NCI-H82 treated with DMSO at 0.1 percent for 48 hours (cell line): ENCODE results near the gene KCNIP4.

ENCODE experiments used
- DNase-seq: peaks from one replicate; lab custom pipeline; 2025; ENCODE audit not compliant: unreplicated experiment; lab: John Stamatoyannopoulos, UW

KCNIP4 gene

GRCh38 chr4:21605006-21605405 lies 343.6 kb downstream of the KCNIP4 start:
- no peak for DNase-seq

GRCh38 chr4:21596521-21596920 lies 352.1 kb downstream of the KCNIP4 start:
- no peak for DNase-seq

DNA sequence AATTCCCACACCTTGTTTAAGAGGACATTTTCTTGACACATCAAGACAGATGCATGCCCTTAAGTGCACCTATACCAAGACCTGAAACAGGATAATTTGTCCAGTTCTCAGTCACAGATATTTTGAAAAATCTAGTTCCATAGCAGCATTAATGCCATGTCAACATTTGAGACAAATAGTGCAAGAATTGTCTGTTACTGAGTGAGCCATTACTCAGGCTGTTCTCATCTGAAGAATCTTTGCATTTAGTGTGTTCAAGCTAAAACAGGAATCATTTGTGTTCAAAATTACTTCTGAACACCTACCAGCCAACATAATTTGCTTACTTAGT lies 354.9 kb downstream of the KCNIP4 start:
- DNase-seq, result no peak

DNA sequence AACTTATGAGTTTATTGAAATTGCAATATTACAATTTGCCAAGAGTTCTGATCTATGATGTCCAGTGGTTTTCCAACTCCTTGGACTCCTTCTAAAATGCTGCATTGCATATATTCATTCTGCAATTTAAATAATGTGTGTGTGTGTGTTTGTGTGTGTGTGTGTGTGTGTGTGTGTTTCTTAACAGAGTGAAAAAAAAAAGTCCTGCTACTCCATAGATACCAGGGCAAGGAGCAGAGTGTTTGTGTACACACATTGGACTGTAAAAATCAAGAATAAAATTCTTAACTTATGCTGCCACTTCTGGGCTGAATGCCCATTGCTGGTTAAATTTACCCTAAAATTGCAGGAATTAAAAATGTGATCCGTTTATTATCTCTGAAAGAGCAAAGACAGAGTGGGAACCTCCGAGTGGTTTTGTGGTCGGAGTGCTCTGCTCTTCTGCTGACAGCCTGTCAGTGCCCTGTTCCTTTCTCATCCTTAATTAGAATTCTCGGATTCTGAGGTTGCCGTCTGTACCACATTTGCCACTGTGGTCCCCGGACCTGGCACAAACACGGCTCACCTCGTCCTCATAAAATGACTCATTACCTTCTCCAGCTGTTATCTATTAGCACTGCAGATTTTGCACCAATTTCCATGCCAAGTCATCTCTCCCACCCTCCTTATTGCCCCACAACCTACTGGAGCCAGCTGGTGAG lies 355.5 kb downstream of the KCNIP4 start:
- DNase-seq, result no peak

DNA sequence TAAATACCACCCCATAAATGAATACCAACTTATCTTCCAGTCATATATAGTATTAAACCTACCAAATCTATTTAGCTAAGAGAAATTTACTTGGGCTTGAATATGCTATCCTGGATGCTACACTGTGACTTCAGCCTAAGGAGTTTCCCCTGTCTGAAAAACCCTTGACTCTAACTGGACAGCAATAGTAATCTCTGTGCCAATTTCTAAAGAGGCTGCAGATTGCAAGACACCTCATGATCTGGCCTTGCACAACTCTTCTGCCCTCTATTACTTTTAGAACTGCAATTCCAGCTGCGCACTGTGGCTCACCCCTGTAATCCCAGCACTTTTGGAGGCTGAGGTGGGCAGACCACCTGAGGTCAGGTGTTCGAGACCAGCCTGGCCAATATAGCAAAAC lies 371.5 kb downstream of the KCNIP4 start:
- DNase-seq, result no peak

- DNase-seq, result no peak
Measured at GRCh38 chr4:21571100-21571499, 377.5 kb downstream of the KCNIP4 start.

GRCh38 chr4:21569638-21570037 lies 378.9 kb downstream of the KCNIP4 start:
- DNase-seq, result no peak

DNA sequence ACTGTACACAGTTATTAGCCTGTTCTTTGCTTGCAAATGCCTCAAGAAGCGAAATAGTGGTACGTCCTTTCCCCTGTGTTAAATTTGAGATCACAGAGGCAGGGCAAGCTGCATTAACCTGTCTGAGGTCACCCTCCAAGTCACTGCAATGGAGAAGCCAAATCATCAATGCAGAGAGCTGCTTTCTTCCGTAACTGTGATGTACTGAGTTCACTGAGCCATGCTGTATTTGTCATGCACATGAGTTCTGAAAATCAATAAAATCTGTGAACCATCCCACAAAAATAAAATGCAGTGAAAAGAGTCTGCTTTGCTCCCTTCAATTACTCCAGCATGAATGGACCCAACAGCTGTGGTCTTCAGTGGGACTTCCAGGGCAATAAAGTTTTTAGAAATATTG lies 393.5 kb downstream of the KCNIP4 start:
- DNase-seq, result no peak

DNA sequence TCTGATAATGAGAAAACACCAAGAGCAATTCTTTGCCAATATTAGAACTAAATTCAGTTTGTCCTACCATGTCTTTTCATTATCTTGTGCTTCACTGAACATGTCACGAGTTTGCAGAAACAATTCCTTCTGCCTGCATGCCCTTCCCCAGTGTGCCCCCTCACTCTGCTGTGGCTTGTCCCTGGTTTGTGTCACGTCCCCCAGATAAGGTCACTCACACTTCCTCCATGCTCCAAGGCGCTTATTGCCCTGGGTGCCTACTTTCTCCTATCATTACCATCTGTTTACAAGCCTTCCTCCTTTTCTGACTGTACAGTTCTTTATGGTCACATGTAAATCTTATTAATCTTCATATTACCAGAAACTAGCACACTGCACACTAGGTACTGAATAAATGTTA lies 394.1 kb downstream of the KCNIP4 start:
- DNase-seq, result no peak

GRCh38 chr4:21554066-21554465 lies 394.5 kb downstream of the KCNIP4 start:
- no peak for DNase-seq

GRCh38 chr4:21552455-21552854 lies 396.1 kb downstream of the KCNIP4 start:
- DNase-seq, result no peak

DNA sequence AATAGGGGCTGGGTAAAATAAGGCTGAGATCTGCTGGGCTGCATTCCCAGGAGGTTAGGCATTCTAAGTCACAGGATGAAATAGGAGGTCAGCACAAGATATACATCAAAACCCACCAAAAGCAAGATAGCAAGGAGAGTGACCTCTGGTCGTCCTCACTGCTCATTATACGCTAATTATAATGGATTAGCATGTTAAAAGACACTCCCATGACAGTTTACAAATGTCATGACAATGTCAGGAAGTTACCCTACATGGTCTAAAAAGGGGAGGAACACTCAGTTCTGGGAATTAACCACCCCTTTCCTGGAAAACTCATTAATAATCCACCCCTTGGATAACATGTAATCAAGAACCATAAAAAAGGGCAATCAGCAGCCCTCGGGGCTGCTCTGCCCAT lies 403.6 kb downstream of the KCNIP4 start:
- DNase-seq, result no peak

DNA sequence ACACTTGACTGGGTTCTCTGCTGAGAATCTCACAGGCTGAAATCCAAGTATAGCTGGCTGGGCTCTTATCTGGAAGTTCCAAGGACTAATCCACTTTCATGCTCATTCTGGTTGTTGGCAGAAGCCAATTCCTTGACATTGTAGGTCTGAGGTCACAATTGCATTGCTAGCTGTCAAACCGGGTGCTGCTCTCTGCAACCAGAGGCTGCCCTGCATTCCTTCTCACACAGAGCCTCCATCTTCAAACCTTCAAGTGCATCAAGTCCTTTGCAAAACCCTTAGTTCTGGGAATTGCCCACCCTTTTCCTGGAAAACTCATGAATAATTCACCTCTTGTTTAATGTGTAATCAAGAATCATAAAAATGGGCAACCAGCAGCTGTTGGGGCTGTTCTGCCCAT lies 404.2 kb downstream of the KCNIP4 start:
- peak; percentile 31 for DNase-seq

- DNase-seq, result no peak
Measured at GRCh38 chr4:21543514-21543913, 405.1 kb downstream of the KCNIP4 start.

DNA sequence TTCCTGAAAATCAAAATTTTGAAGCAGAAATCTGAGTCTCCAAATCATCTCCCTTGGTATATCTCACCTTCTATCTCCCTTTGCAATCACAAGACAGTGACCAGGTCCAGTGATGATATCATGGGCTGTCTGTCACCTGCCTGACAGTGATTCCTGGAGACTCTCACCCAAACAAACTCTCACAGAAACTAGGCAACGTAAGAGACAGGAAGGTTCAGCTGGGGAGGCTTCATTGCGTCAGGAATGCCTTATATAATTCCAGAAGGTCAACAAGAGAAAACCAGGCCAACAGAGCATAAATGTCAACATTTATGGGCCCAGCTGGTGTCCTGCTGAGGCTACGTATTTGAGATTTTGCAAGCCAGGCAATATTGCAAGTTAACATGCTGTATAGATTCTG lies 412.7 kb downstream of the KCNIP4 start:
- DNase-seq, result no peak

DNA sequence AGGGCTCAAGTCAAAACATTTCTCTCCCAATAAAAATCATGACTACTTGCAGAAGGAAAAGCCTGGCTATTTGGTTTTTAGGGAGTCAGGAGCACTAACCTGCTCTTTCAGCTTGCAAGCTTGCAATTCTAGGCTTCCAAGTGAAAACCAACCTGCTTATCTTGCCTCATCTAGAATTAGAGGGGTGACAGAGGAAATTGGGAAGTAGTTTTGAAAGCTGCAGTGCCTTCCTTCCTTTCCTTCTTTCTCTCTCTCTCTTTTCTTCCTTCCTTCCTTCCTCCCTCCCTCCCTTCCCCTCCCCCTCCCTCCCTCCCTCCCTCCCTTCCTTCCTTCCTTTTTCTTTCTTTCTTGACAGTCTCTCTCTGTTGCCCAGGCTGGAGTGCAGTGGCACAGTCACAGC lies 417.5 kb downstream of the KCNIP4 start:
- no peak for DNase-seq

GRCh38 chr4:21529214-21529613 lies 419.4 kb downstream of the KCNIP4 start:
- no peak for DNase-seq

DNA sequence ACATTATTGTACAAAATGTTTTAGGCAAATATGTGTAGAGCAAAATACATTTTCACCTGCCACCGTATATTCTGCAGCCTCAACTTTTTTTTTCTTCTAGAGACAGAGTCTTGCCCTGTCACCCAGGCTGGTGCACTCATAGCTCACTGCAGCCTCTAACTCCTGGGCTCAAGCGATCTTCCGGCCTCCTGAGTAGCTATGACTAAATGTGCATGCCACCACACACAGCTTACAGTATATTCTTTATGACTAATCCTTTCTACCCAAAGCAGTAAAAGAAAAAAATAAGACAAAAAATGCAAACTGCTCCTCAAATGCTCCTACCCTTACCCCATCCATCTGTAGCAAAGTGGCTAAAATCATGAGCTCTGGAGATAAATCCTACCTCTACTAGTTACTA lies 426.3 kb downstream of the KCNIP4 start:
- no peak for DNase-seq

GRCh38 chr4:21517126-21517859 lies 431.3 kb downstream of the KCNIP4 start:
- no peak for DNase-seq

- no peak for DNase-seq
Measured at GRCh38 chr4:21514022-21514694, 434.4 kb downstream of the KCNIP4 start.

GRCh38 chr4:21512353-21512752 lies 436.2 kb downstream of the KCNIP4 start:
- peak; percentile 15 for DNase-seq

- peak; percentile 3 for DNase-seq
Measured at GRCh38 chr4:21507439-21507838, 441.1 kb downstream of the KCNIP4 start.
